ENCODE data around the gene SLC32A1.
A peak's percentile ranks its signal among the peaks of the same experiment; 100 is the strongest.

The SLC32A1 gene

DNA sequence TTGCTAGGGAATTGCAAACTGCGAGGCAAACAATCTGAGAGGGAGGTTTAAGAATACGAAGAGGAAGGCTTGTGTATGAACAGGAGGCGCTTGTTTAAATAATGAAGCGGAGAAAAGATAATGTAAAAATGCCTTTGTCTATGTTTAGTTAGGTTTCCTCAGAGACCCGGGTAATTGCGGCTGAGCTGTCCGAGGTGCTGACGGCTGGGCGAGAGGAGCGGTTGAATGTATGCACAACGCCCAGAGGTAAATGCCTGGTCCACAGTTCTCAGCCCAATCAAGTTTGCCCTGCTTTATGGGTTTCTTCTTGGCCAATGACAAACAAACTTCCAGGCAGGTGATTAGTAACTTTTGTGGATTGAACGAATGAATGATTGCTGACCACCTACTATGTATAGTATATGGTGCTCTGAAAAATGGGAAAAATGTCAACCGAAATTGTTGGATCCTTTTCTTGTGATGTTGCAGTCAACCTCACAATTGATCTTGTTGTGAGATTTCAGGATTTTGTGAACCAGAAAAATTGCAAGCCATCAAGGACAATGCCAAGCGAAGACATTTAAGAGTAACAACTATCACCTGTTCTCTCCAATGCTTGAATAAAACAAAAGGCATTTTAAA lies 38.3 kb upstream of the SLC32A1 start:
- peaks cover 95% of the 10 kb centered on the region for H3K27me3 ChIP-seq
- no peaks in the 10 kb centered on the region for H3K9me3 ChIP-seq
- no peak for DNase-seq
- no peak overlapping the region for H3K4me3 ChIP-seq (ENCODE audit: low read depth, low read length)
- H3K36me3 ChIP-seq = no peaks in the 10 kb centered on the region
- no peaks in the 10 kb centered on the region for H3K4me1 ChIP-seq
- TF ChIP-seq, protein P1, sequence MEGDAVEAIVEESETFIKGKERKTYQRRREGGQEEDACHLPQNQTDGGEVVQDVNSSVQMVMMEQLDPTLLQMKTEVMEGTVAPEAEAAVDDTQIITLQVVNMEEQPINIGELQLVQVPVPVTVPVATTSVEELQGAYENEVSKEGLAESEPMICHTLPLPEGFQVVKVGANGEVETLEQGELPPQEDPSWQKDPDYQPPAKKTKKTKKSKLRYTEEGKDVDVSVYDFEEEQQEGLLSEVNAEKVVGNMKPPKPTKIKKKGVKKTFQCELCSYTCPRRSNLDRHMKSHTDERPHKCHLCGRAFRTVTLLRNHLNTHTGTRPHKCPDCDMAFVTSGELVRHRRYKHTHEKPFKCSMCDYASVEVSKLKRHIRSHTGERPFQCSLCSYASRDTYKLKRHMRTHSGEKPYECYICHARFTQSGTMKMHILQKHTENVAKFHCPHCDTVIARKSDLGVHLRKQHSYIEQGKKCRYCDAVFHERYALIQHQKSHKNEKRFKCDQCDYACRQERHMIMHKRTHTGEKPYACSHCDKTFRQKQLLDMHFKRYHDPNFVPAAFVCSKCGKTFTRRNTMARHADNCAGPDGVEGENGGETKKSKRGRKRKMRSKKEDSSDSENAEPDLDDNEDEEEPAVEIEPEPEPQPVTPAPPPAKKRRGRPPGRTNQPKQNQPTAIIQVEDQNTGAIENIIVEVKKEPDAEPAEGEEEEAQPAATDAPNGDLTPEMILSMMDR (IDR thresholded peaks at IDR 0.05; ENCODE audit: low read depth, low read length) = no peak

DNA sequence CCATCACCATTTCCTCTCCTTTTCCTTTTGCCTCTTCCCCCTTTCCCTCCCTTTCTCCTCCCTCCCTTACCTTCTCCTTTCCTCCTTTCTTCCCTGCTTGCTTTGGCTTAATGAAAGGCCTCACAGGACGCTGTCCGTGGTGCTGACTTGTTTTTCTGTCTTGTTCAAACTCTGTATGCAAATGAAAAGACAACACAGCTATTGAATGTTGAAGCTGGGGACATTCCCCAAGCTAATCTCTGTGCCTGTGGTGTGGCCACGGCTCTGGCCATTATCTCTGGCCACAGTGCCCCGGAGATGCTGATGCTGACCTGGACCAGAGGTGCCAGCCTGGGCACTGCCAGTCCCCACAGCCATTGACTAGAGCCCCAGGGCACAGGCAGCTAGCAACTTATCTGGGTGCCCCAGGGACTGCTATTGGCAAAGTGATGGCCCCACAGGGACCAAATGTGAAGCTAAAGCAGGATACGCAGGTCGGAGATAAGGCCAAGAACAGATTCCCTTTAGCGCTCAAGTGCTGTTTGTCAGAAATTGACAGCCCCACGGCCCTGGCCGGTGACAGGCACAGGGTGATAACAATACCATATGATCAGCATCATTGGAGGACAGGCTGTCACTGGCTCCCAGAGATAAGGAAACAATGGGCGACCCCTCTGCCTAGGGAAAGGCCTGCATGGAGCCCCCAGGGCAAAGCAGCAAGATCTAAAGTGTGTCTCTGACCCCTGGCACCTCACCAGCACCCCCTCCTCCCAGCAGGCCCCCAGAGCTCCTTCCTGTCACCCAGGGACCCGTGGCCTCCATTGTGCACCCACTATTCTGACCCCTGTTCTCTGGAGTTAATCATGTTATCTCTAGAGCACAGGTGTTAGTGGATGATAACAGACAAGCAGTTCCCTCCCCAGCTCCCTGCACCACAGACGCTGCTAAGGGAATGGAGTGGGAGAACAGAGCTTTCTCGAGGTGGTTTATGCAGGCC lies 31.6 kb upstream of the SLC32A1 start:
- no peaks in the 10 kb centered on the region for H3K9me3 ChIP-seq

DNA sequence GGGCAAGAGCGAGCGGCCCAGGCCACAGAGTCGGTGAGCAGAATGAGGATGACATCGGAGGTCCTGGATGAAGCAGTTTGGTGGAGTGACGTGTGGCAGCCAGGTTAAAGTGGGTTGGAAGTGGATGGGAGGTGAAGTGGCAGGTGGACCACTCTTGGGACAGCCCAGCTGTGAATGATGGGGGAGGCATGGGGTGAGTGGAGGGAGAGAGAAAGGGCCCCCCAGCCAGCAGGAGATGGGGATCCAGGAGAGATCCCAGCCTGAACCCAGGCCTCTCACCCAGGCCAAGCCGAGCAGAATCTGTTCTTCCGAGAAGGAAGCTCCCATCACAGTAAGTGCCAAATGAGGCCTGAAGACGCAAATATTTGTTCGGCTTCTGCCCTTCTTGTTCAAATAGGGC lies 27.0 kb upstream of the SLC32A1 start:
- TF ChIP-seq, protein P1 (IDR thresholded peaks at IDR 0.05; ENCODE audit: low read depth, low read length) = no peak
- no peak overlapping the region for H3K4me3 ChIP-seq (ENCODE audit: low read depth, low read length)
- no peaks in the 10 kb centered on the region for H3K36me3 ChIP-seq
- H3K9me3 ChIP-seq = no peaks in the 10 kb centered on the region
- DNase-seq = no peak
- H3K27me3 ChIP-seq = peaks cover 91% of the 10 kb centered on the region
- H3K4me1 ChIP-seq = peaks cover 11% of the 10 kb centered on the region

More for the DNA sequence above, 31.6 kb upstream of the SLC32A1 start:
- DNase-seq = peak; percentile 88
- no peak overlapping the region for H3K4me3 ChIP-seq (ENCODE audit: low read depth, low read length)
- no peaks in the 10 kb centered on the region for H3K36me3 ChIP-seq
- peaks cover 90% of the 10 kb centered on the region for H3K27me3 ChIP-seq
- H3K4me1 ChIP-seq = peaks cover 14% of the 10 kb centered on the region
- TF ChIP-seq, protein P1 (IDR thresholded peaks at IDR 0.05; ENCODE audit: low read depth, low read length) = no peak

DNA sequence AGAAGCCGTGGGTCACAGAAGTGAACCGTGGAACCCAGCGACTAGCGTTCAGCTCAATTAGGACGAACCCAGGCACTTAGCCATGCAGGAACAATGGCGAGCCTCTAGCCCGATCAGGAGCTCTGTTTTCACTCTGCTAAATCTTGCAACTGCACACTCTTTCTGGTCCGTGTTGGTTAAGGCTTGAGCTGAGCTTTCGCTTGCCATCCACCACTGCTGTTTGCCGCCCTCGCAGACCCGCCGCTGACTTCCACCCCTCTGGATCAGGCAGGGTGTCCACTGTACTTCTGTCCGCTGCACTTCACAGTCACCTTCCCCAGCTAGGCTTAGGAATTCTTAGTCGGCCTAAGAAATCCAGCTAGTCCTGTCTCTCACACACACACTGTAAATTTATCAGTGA lies 25.7 kb upstream of the SLC32A1 start:
- Histone ChIP-seq H3K27me3 (peaks cover 100% of the 10 kb centered on the region), H3K9me3 (no peaks in the 10 kb centered on the region), H3K4me3 (ENCODE audit: low read depth, low read length) (no peak overlapping the region), H3K4me1 (peaks cover 4% of the 10 kb centered on the region), H3K36me3 (no peaks in the 10 kb centered on the region)
- DNase-seq = no peak
- TF ChIP-seq, protein P1 (IDR thresholded peaks at IDR 0.05; ENCODE audit: low read depth, low read length) = no peak

DNA sequence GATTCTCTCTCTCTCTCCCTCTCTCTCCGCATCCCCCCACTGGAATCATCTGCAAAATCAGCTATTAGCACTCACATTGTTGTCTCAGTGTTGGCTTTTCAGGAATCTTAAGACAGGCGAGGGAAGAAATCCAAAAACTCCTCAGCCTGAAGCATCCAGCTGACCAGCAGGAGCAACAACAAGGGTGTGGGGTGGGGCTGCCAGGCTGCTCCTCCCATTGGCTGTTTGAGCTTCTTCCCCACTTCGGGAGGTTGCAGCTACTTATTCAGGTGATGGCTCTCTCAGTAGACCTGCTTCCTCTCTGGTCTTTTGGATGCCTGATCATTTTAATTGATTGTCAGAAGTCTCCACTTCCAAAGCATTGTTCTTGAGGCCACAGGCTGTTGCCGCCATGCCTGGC lies 24.1 kb upstream of the SLC32A1 start:
- H3K9me3 ChIP-seq = no peaks in the 10 kb centered on the region
- H3K27me3 ChIP-seq = peaks cover 100% of the 10 kb centered on the region
- no peaks in the 10 kb centered on the region for H3K4me1 ChIP-seq
- DNase-seq = no peak
- TF ChIP-seq, protein P1 (IDR thresholded peaks at IDR 0.05; ENCODE audit: low read depth, low read length) = no peak
- H3K4me3 ChIP-seq (ENCODE audit: low read depth, low read length) = no peak overlapping the region
- H3K36me3 ChIP-seq = no peaks in the 10 kb centered on the region

DNA sequence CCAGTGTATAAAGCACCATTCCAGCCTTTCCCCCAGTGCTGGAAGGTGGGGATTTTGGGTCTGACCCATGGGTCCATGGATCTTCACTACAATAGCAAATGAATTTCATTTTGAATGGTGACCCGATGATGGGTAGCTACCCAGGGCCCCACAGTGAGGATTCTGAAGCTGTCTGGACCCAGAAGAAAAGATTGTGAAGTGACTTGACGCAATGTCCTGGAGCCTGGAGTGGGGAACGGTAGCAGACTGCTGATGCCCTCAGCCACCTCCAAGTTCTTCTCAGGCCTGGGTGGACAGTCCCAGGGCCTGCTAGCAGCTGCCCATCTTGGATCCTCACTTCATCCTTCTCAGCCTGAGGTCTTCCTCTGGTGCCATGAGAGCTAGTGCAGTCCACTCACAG lies 23.4 kb upstream of the SLC32A1 start:
- H3K36me3 ChIP-seq = no peaks in the 10 kb centered on the region

More for the DNA sequence above, 23.4 kb upstream of the SLC32A1 start:
- TF ChIP-seq, protein P1 (IDR thresholded peaks at IDR 0.05; ENCODE audit: low read depth, low read length) = no peak
- H3K27me3 ChIP-seq = peaks cover 99% of the 10 kb centered on the region
- H3K4me1 ChIP-seq = no peaks in the 10 kb centered on the region
- no peak overlapping the region for H3K4me3 ChIP-seq (ENCODE audit: low read depth, low read length)
- DNase-seq = no peak
- no peaks in the 10 kb centered on the region for H3K9me3 ChIP-seq
